Heart left ventricle (tissue), 16 donors: ENCODE results near the gene TLE2. TPM values are rescaled to one million over a fixed set of nuclear protein-coding genes. Genes with fewer than 3 reads are reported as not detected.

Source experiments
- ATAC-seq, 4 donors: fragments of 200-7000 bp; cut with Tn5 transposase; one replicate each; pipeline ENCODE4 v1.9.1; 2020 to 2022; ENCODE audit warnings: moderate library complexity in 4 of 4, mild to moderate bottlenecking in 3 of 4, moderate number of reproducible peaks in 1 of 4
- DNase-seq, 5 donors: peaks; one replicate each; pipeline ENCODE4 v3.0.0-alpha.2; 2020
- H3K27ac ChIP-seq, 12 donors: fragments of 200-600 bp; sonication (generic) in 4 of 12; one replicate each; pipeline versions ENCODE4 v1.5.0 to v1.8.0; 2016 to 2022; ENCODE audit warnings: mild to moderate bottlenecking in 2 of 12
- H3K27me3 ChIP-seq, 9 donors: fragments of 200-600 bp; sonication (generic) in 2 of 9; one replicate each; pipeline versions ENCODE4 v1.5.1 to v1.8.0; 2016 to 2022; ENCODE audit warnings: mild to moderate bottlenecking in 3 of 9
- H3K36me3 ChIP-seq, 9 donors: fragments of 200-600 bp; sonication (generic) in 2 of 9; one replicate each; pipeline versions ENCODE4 v1.5.0 to v1.8.0; 2018 to 2022; ENCODE audit warnings: mild to moderate bottlenecking in 2 of 9
- H3K4me1 ChIP-seq, 12 donors: fragments of 200-600 bp; sonication (generic) in 4 of 12; one replicate each; pipeline versions ENCODE4 v1.5.0 to v1.8.0; 2016 to 2022; ENCODE audit warnings: mild to moderate bottlenecking in 3 of 12
- H3K4me3 ChIP-seq, 12 donors: fragments of 200-600 bp; sonication (generic) in 4 of 12; one replicate each; pipeline versions ENCODE4 v1.5.0 to v1.8.0; 2017 to 2022; ENCODE audit warnings: mild to moderate bottlenecking in 9 of 12, moderate library complexity in 4 of 12
- H3K9me3 ChIP-seq, 12 donors: fragments of 200-600 bp; sonication (generic) in 4 of 12; one replicate each; pipeline versions ENCODE4 v1.5.0 to v1.8.0; 2016 to 2022; ENCODE audit warnings: mild to moderate bottlenecking in 1 of 12
- POLR2A ChIP-seq, 2 donors: fragments of 450-650 bp; IDR thresholded peaks; one replicate each; pipeline ENCODE4 v1.6.1; 2017; ENCODE audit warnings: antibody characterized with exemption in 2 of 2, mild to moderate bottlenecking in 2 of 2, moderate library complexity in 2 of 2
- WGBS, 4 donors: extraction: QIAGEN DNeasy Blood & Tissue Kit in 2 of 4; methylation state at CpG; one replicate each; pipeline versions ENCODE4 v1.1.5 to v1.1.7; 2013 to 2018; 5-methylcytosine and 5-hydroxymethylcytosine counted together
- intact Hi-C, 10 donors: fragments of 100-400 bp; cut with DNase I; formaldehyde crosslinking; loops; one replicate each; pipeline versions ENCODE4 v1.11.1 to v1.14.2; 2022
- polyA plus RNA-seq, 2 donors: library from polyadenylated mRNA; stranded (reverse); fragments of 200-250 nt; gene quantifications; one replicate each; pipeline ENCODE4 v1.2.3, GENCODE V29; 2013
- total RNA-seq, 9 donors: library from RNA; depleted of rRNA in 2 of 9; stranded (reverse); fragments of >200 nt in 2 of 9; fragmentation: NEBNext Ultra II Directional in 3 of 9; extraction: Animal tissue kit (Norgen Biotek cat#: 25700) in 3 of 9; gene quantifications; one replicate each; pipeline versions ENCODE4 v1.1.0 to v1.2.4, GENCODE V29; 2016 to 2023
- TF ChIP-seq, protein P1 (sequence below), 12 donors: fragments of 200-600 bp; sonication (generic) in 4 of 12; IDR thresholded peaks; one replicate each; pipeline versions ENCODE4 v1.5.0 to v1.8.0; 2018 to 2022; ENCODE audit warnings: antibody characterized with exemption in 12 of 12, mild to moderate bottlenecking in 5 of 12
- donor health status: ischemic (EF 13 %, LVEDD 7.1; RV severe dilation, severe dysfunction).
- donor health status: healthy with polysubstance abuse.
- donor health status: DM: no; HTN: yes; CAD: no.
- donor health status: DM: no; HTN: no; CAD: no.
- donor health status: ischemic (EF 25% LVEDD 6.9; RV normal size, moderate dysfunction).
- donor health status: ischemic (EF 25% LVEDD 5.7; RV mildly dilated, moderate dysfunction).
- donor health status: healthy.
- donor health status: DM: yes; HTN: yes; CAD: no.
- donor health status: ischemic (EF 35%, LVEDD 5.7; RV mildly dilated, moderate dysfunction).
- donor health status: nonischemic (EF 11% LVEDD 7.7; RV severe dilation, severe dysfunction).
- donor health status: DM: yes; HTN: yes; CAD: no.
- donor health status: PGD.
- donor health status: ischemic (EF 29% LVEDD 5.4; RV normal size, mild dysfunction).
- donor health status: nonischemic (EF 23%, LVEDD 6.1; RV moderate dilation, normal function).

The TLE2 gene
- total and polyA plus RNA-seq, 11 donors, result 34.6 to 75.1 (median 40.5) TPM

DNA sequence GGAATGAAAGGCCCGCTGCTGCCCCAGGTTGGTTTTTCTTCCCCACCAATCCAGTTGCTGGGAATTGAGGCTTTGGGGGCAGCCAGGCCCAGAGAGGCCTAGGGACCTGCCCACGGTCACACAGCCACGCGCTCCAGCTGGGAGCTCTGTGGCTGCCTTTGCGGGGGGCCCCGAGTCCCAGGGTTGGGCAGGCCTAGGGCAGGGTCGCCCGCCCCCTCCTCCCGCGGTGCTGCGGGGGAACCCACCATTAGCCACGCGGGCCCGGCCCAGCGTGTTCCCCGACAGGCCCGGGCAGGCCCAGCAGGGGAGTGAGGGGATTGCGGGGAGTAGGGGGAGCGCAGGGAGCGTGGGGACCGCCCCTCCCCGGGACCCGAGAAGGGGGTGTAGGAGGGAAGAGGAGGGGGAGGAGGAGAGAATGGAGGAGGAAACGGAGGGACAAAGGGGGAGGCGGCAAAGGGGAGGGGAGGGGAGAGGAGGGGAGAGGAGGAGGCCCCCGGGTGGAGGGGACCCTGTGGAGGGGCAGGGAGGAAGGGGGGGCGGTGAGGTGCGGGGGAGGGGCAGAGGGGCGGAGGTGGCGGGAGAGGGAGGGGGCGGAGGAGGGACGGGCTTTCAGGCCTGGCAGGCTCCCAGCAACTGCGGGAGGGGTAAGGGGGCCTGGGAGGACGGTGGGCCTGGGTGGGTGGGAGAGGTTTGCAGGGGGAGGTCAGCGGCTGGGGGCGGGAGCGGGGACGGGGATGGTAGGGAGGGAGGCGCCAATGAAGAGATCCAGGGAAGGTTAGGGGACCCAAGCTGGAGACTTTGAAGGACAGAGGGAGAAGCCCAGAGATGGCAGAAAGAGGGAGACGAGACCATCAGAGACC is 12.9 kb upstream of the TLE2 start:
- peak overlapping the region in 2 of 12 donors; percentile 29 to 67 for H3K27ac ChIP-seq
- TF ChIP-seq, protein P1, sequence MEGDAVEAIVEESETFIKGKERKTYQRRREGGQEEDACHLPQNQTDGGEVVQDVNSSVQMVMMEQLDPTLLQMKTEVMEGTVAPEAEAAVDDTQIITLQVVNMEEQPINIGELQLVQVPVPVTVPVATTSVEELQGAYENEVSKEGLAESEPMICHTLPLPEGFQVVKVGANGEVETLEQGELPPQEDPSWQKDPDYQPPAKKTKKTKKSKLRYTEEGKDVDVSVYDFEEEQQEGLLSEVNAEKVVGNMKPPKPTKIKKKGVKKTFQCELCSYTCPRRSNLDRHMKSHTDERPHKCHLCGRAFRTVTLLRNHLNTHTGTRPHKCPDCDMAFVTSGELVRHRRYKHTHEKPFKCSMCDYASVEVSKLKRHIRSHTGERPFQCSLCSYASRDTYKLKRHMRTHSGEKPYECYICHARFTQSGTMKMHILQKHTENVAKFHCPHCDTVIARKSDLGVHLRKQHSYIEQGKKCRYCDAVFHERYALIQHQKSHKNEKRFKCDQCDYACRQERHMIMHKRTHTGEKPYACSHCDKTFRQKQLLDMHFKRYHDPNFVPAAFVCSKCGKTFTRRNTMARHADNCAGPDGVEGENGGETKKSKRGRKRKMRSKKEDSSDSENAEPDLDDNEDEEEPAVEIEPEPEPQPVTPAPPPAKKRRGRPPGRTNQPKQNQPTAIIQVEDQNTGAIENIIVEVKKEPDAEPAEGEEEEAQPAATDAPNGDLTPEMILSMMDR (IDR thresholded peaks at IDR 0.05), result no peak
- TF ChIP-seq POLR2A (IDR thresholded peaks at IDR 0.05), result no peak
- no peak for ATAC-seq

GRCh38 chr19:3041327-3041726 is 12.2 kb upstream of the TLE2 start:
- no peak for DNase-seq
- WGBS, 4 donors, result 79 to 85% (median 84%) methylated on average over 12 of the region's 12 CpGs
- no peak for TF ChIP-seq POLR2A (IDR thresholded peaks at IDR 0.05)
- TF ChIP-seq, protein P1 (IDR thresholded peaks at IDR 0.05), result no peak

More for the DNA sequence above, 12.9 kb upstream of the TLE2 start:
- no peak for DNase-seq
- WGBS, 4 donors, result 23 to 32% (median 29%) methylated on average over 10 to 39 of the region's 40 CpGs
- no peaks in the 10 kb centered on the region for H3K36me3 ChIP-seq
- peaks cover 0 to 3% (median 0%) of the 10 kb centered on the region in 9 donors for H3K27me3 ChIP-seq
- intact Hi-C loops, result loop anchor here in 1 of 10 donors (5.0 kb wide), 1 partner anchor 70 kb away; no protein-coding TSS in a partner anchor
- H3K9me3 ChIP-seq, result no peaks in the 10 kb centered on the region
- H3K4me1 ChIP-seq, result peaks cover 0 to 15% (median under 1%) of the 10 kb centered on the region in 12 donors
- H3K4me3 ChIP-seq, result peak overlapping the region in 4 of 12 donors; percentile 12 to 20 (median 18)

GRCh38 chr19:3039641-3040077 is 10.6 kb upstream of the TLE2 start:
- TF ChIP-seq, protein P1 (IDR thresholded peaks at IDR 0.05), result no peak
- TF ChIP-seq POLR2A (IDR thresholded peaks at IDR 0.05), result no peak
- no peak overlapping the region for H3K4me3 ChIP-seq
- intact Hi-C loops, result loop anchor here in 3 of 10 donors (5.0 to 10.0 kb wide), 3 partner anchors 55 to 67 kb away; partner anchors contain the start of gene TLE6 (in 1 of the 3)
- ATAC-seq (no peak), DNase-seq (no peak)
- peaks cover 0 to 3% (median 0%) of the 10 kb centered on the region in 9 donors for H3K27me3 ChIP-seq
- H3K36me3 ChIP-seq, result no peaks in the 10 kb centered on the region
- H3K27ac ChIP-seq, result no peak overlapping the region
- H3K4me1 ChIP-seq, result peaks cover 0 to 28% (median 15%) of the 10 kb centered on the region in 12 donors
- H3K9me3 ChIP-seq, result no peaks in the 10 kb centered on the region
- 64 to 74% (median 67%) methylated on average over 16 to 17 of the region's 17 CpGs for WGBS, 4 donors

More at GRCh38 chr19:3041327-3041726, 12.2 kb upstream of the TLE2 start:
- no peak for ATAC-seq
- Histone ChIP-seq H3K27me3 (peaks cover 0 to 3% (median 0%) of the 10 kb centered on the region in 9 donors), H3K9me3 (no peaks in the 10 kb centered on the region), H3K4me1 (peaks cover 0 to 21% (median 6%) of the 10 kb centered on the region in 12 donors), H3K36me3 (no peaks in the 10 kb centered on the region), H3K4me3 (no peak overlapping the region), H3K27ac (no peak overlapping the region)
- intact Hi-C loops, result loop anchor here in 1 of 10 donors (5.0 kb wide), 1 partner anchor 69 kb away; no protein-coding TSS in a partner anchor

DNA sequence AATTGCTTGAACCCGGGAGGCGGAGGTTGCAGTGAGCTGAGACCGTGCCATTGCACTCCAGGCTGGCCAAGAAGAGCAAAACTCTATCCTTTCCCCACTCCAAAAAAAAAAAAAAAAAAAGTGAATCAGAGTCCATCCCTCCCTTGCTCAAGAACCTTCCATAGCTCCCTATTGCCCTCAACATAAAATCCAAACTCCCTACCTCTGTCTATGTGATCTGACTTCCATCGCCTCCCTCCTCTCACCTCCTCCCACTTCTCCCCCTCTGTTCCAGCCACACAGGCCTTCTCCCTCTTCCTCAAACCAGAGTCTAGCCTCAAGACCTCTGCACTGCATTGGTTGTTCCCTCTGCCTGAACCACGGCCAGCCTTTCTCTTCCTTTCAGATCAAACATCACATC is 10.0 kb upstream of the TLE2 start:
- intact Hi-C loops, result loop anchor here in 2 of 10 donors (5.0 to 10.0 kb wide), 2 partner anchors 54 to 62 kb away; partner anchors contain the start of gene TLE6 (in 1 of the 2)
- Histone ChIP-seq H3K4me1 (peaks cover 0 to 33% (median 19%) of the 10 kb centered on the region in 12 donors), H3K4me3 (no peak overlapping the region), H3K36me3 (no peaks in the 10 kb centered on the region), H3K27me3 (peaks cover 0 to 3% (median 0%) of the 10 kb centered on the region in 9 donors), H3K9me3 (no peaks in the 10 kb centered on the region), H3K27ac (no peak overlapping the region)
- 82 to 87% (median 85%) methylated on average over 5 of the region's 5 CpGs for WGBS, 4 donors
- ATAC-seq (no peak), DNase-seq (no peak)
- TF ChIP-seq, protein P1 (IDR thresholded peaks at IDR 0.05), result no peak
- no peak for TF ChIP-seq POLR2A (IDR thresholded peaks at IDR 0.05)
